MM.1S (cell line): Measurements from ENCODE around the gene AQP10.
"Not testable (repeated sequence)": the region's sequence is repeated elsewhere in the genome, so short reads cannot be mapped to it uniquely, and the experiment has no call there.

ENCODE experiments used
- CTCF ChIP-seq: fragments of 300-600 bp; sonication (generic); IDR thresholded peaks from 2 replicates; pipeline ENCODE4 v1.5.1; 2016; ENCODE audit warnings: antibody characterized with exemption, low read length, mixed read lengths
- EZH2 ChIP-seq: fragments of 300-600 bp; sonication (generic); optimal IDR thresholded peaks from 2 replicates; pipeline ENCODE3; 2017; ENCODE audit warnings: low read depth, mild to moderate bottlenecking, antibody characterized with exemption, low read length, mixed read lengths
- EZH2phosphoT487 ChIP-seq: fragments of 300-600 bp; sonication (generic); IDR thresholded peaks from 2 replicates; pipeline ENCODE4 v1.6.1; 2018; ENCODE audit warnings: antibody characterized with exemption, low read length

GRCh38 chr1:154360881-154361280, 40.0 kb downstream of the AQP10 start:
- TF ChIP-seq CTCF, EZH2phosphoT487, EZH2: not testable (repeated sequence)
